ENCODE measurements around the gene PHOSPHO2.

DNA sequence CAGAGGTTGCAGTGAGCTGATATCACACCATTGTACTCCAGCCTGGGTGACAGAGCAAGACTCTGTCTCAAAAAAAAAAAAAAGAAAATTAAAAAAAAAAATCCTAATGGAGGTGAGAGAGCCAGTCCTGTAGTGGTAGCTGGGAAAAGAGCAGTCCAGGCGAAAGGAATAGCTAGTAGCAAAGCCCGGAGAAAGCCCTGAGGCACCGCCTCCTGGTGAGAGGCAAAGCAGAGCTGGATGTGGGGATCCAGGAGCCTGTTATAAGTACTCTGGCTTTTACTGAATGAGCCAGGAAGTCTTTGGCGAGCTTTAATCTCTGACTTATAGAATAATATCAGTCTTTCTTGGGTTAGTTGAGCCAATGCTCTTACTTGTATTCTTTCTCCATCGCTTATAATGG lies 32.8 kb downstream of the PHOSPHO2 start:
- no peak for TF ChIP-seq CTCF (IDR thresholded peaks at IDR 0.05)
- no peak for TF ChIP-seq POLR2A (IDR thresholded peaks at IDR 0.05)

All from right lobe of liver (tissue), 4 donors.